Liver (tissue), 9 donors: Measurements from ENCODE around the gene AGAP9. TPM values are rescaled to one million over a fixed set of nuclear protein-coding genes. Genes with fewer than 3 reads are reported as not detected.

Source experiments
- DNase-seq: peaks from one replicate; pipeline ENCODE4 v3.0.0-alpha.2; 2017; ENCODE audit warnings: low spot score
- H3K27ac ChIP-seq, 2 donors: one replicate each; pipeline ENCODE4 v1.7.0; 2013; ENCODE audit warnings: inconsistent platforms in 2 of 2, low read length in 2 of 2, control low read depth in 1 of 2, low read depth in 1 of 2, mild to moderate bottlenecking in 1 of 2
- H3K27me3 ChIP-seq, 4 donors: one replicate each; pipeline versions ENCODE4 v1.6.1 to v1.7.0; 2013; ENCODE audit warnings: low read length in 3 of 4, inconsistent platforms in 1 of 4, mild to moderate bottlenecking in 1 of 4, moderate library complexity in 1 of 4; ENCODE audit not compliant: control insufficient read depth in 4 of 4, insufficient read depth in 4 of 4
- H3K36me3 ChIP-seq, 4 donors: one replicate each; pipeline versions ENCODE4 v1.6.1 to v1.7.0; 2013; ENCODE audit warnings: low read length in 3 of 4, mild to moderate bottlenecking in 3 of 4, low read depth in 1 of 4, moderate library complexity in 1 of 4; ENCODE audit not compliant: control insufficient read depth in 4 of 4, insufficient read depth in 3 of 4
- H3K4me1 ChIP-seq, 4 donors: one replicate each; pipeline versions ENCODE4 v1.6.1 to v1.7.0; 2013; ENCODE audit warnings: low read length in 3 of 4, mild to moderate bottlenecking in 3 of 4, moderate library complexity in 1 of 4; ENCODE audit not compliant: control insufficient read depth in 4 of 4, insufficient read depth in 4 of 4
- H3K4me3 ChIP-seq, 3 donors: one replicate each; pipeline versions ENCODE4 v1.6.1 to v1.7.0; 2013; ENCODE audit warnings: low read length in 3 of 3, control low read depth in 1 of 3, low read depth in 1 of 3, mild to moderate bottlenecking in 1 of 3
- H3K9ac ChIP-seq, 2 donors: one replicate each; pipeline ENCODE4 v1.7.0; 2013; ENCODE audit warnings: low read length in 2 of 2, mild to moderate bottlenecking in 2 of 2, moderate library complexity in 2 of 2, control low read depth in 1 of 2, low read depth in 1 of 2
- H3K9me3 ChIP-seq, 4 donors: one replicate each; pipeline versions ENCODE4 v1.6.1 to v1.7.0; 2013; ENCODE audit warnings: low read length in 3 of 4; ENCODE audit not compliant: control insufficient read depth in 4 of 4
- EGR1 ChIP-seq, 2 donors: IDR thresholded peaks; 2 replicates each; pipeline ENCODE4 v1.6.1; 2016 to 2018; ENCODE audit warnings: antibody characterized with exemption in 2 of 2, low read depth in 2 of 2
- FOXA1 ChIP-seq: IDR thresholded peaks from 2 replicates; pipeline ENCODE4 v1.6.1; 2016; ENCODE audit warnings: antibody characterized with exemption
- FOXA2 ChIP-seq: IDR thresholded peaks from 2 replicates; pipeline ENCODE4 v1.6.1; 2016; ENCODE audit warnings: antibody characterized with exemption
- HNF4A ChIP-seq, 2 donors: conservative IDR thresholded peaks; 2 replicates each; pipeline ENCODE4 v1.6.1; 2016; ENCODE audit warnings: antibody characterized with exemption in 2 of 2, mild to moderate bottlenecking in 2 of 2
- HNF4G ChIP-seq: IDR thresholded peaks from 2 replicates; pipeline ENCODE4 v1.6.1; 2016; ENCODE audit warnings: antibody characterized with exemption
- NR2F2 ChIP-seq: IDR thresholded peaks from 2 replicates; pipeline ENCODE4 v1.6.1; 2016; ENCODE audit warnings: antibody characterized with exemption
- RAD21 ChIP-seq, 2 donors: IDR thresholded peaks; 2 replicates each; pipeline ENCODE4 v1.6.1; 2016; ENCODE audit warnings: antibody characterized with exemption in 2 of 2, mild to moderate bottlenecking in 2 of 2
- RXRA ChIP-seq, 2 donors: IDR thresholded peaks; 2 replicates each; pipeline ENCODE4 v1.6.1; 2017 to 2018; ENCODE audit warnings: antibody characterized with exemption in 2 of 2, mild to moderate bottlenecking in 1 of 2
- SP1 ChIP-seq: IDR thresholded peaks from 2 replicates; pipeline ENCODE4 v1.6.1; 2018; ENCODE audit warnings: antibody characterized with exemption, mild to moderate bottlenecking
- TAF1 ChIP-seq: conservative IDR thresholded peaks from 2 replicates; pipeline ENCODE4 v1.6.1; 2016; ENCODE audit warnings: antibody characterized with exemption, mild to moderate bottlenecking
- WGBS: extraction: QIAGEN DNeasy Blood & Tissue Kit; methylation state at CpG from one replicate; pipeline ENCODE4 v1.1.7; 2013; 5-methylcytosine and 5-hydroxymethylcytosine counted together
- polyA plus RNA-seq, 2 donors: library from polyadenylated mRNA; stranded (reverse) in 1 of 2; unstranded in 1 of 2; fragments of 200-250 nt in 1 of 2; fragments of >200 nt in 1 of 2; fragmentation: Nextera tagmentation in 1 of 2; extraction: Ambion mirVana in 1 of 2; gene quantifications; one replicate each; pipeline versions ENCODE4 v1.2.1 to v1.2.3, GENCODE V29; 2013 to 2015
- total RNA-seq, 2 donors: library from RNA; depleted of rRNA; stranded (reverse); fragments of >200 nt; gene quantifications; one replicate each; pipeline ENCODE4 v1.2.3, GENCODE V29; 2014
- TF ChIP-seq, protein P1 (sequence below): IDR thresholded peaks from 2 replicates; pipeline ENCODE4 v1.6.1; 2016; ENCODE audit warnings: antibody characterized with exemption
- TF ChIP-seq, protein P2 (sequence below): fragments of 150-350 bp; IDR thresholded peaks from 2 replicates; pipeline ENCODE4 v1.5.1; 2017; ENCODE audit warnings: improper control_type of control experiment, low read depth, low read length; ENCODE audit not compliant: missing input control
- TF ChIP-seq, protein P3 (sequence below): IDR thresholded peaks from 2 replicates; pipeline ENCODE4 v1.6.1; 2016; ENCODE audit warnings: antibody characterized with exemption
- TF ChIP-seq, protein P4 (sequence below): IDR thresholded peaks from 2 replicates; pipeline ENCODE4 v1.6.1; 2016; ENCODE audit warnings: antibody characterized with exemption, mild to moderate bottlenecking
- donor health status: healthy.
- donor health status: healthy.
- donor health status: healthy.
- donor health status: healthy.
- donor health status: healthy.

The AGAP9 gene
- total and polyA plus RNA-seq, 4 donors: 1.0 to 10.8 (median 3.3) TPM

DNA sequence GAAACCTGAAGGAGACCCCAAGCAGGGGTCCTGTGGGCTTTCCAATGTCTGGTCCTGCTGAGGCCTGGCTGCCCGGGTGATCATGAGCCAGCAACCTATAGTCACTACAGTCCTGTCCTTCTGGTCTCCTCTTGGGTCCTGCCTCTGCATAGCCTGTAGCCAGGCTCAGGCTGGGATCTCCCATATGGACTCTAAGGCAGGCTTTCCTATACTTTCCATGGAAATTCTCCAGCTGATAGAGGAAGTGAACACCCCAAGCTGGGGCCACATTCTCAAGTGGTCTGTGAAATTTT lies 66.0 kb downstream of the AGAP9 start:
- Histone ChIP-seq H3K9ac (no peak overlapping the region), H3K4me3 (no peak overlapping the region), H3K4me1 (peaks cover 0 to 2% (median 0%) of the 10 kb centered on the region in 4 donors), H3K27me3 (no peaks in the 10 kb centered on the region), H3K9me3 (no peaks in the 10 kb centered on the region), H3K36me3 (no peaks in the 10 kb centered on the region), H3K27ac (no peak overlapping the region)
- TF ChIP-seq, protein P1, sequence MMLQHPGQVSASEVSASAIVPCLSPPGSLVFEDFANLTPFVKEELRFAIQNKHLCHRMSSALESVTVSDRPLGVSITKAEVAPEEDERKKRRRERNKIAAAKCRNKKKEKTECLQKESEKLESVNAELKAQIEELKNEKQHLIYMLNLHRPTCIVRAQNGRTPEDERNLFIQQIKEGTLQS: no peak
- TF ChIP-seq FOXA1: no peak
- TF ChIP-seq FOXA2: no peak
- TF ChIP-seq EGR1 (IDR thresholded peaks at IDR 0.05; ENCODE audit: low read depth in 2 of 2): no peak
- TF ChIP-seq, protein P2, sequence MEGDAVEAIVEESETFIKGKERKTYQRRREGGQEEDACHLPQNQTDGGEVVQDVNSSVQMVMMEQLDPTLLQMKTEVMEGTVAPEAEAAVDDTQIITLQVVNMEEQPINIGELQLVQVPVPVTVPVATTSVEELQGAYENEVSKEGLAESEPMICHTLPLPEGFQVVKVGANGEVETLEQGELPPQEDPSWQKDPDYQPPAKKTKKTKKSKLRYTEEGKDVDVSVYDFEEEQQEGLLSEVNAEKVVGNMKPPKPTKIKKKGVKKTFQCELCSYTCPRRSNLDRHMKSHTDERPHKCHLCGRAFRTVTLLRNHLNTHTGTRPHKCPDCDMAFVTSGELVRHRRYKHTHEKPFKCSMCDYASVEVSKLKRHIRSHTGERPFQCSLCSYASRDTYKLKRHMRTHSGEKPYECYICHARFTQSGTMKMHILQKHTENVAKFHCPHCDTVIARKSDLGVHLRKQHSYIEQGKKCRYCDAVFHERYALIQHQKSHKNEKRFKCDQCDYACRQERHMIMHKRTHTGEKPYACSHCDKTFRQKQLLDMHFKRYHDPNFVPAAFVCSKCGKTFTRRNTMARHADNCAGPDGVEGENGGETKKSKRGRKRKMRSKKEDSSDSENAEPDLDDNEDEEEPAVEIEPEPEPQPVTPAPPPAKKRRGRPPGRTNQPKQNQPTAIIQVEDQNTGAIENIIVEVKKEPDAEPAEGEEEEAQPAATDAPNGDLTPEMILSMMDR: no peak
- TF ChIP-seq HNF4G: no peak
- DNase-seq: no peak
- 100% methylated on average over 1 of the region's 1 CpG for WGBS

DNA sequence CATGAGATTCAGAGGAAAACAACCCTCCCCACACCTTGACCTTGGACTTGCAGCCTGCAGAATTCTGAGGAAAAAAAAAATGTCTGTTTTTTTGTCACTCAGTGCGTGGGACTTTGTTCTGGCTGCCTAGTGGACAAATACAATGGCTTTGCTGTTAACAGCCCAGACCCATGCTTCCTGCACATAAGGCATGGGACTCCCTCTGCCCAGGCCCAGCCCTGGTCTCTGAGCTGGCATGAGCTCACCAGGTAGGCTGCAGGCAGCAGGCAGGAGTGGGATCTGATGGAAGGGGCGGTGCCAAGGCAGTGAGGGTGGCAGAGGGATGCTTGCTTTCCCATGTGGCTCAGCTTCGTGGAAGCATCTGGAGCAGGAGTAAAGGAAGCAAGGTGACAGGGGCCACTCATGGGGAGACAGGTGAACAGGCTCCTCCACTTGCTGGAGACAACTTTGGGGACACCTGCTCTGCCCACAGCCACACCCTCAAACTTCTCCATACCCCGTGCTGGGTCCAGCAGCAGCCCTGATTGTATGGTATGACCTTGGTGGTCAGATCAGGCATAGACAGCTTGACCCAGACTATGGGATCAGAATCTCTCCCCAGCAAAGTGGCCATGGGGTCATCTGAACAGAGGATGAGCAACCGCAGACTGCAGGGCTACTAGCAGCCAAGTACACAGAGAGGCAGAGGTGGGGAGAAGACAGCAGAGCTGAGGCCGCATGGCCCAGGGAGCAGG lies 66.5 kb downstream of the AGAP9 start:
- Histone ChIP-seq H3K36me3 (no peaks in the 10 kb centered on the region), H3K27ac (no peak overlapping the region), H3K4me1 (peaks cover 0 to 2% (median 0%) of the 10 kb centered on the region in 4 donors), H3K9ac (no peak overlapping the region), H3K27me3 (no peaks in the 10 kb centered on the region), H3K9me3 (no peaks in the 10 kb centered on the region), H3K4me3 (no peak overlapping the region)
- DNase-seq: no peak
- 91% methylated on average over 6 of the region's 6 CpGs for WGBS
- TF ChIP-seq EGR1 (IDR thresholded peaks at IDR 0.05; ENCODE audit: low read depth in 2 of 2): no peak
- TF ChIP-seq RAD21 (IDR thresholded peaks at IDR 0.05): no peak
- TF ChIP-seq, protein P2: no peak
- TF ChIP-seq FOXA2: no peak
- TF ChIP-seq HNF4G: no peak
- TF ChIP-seq NR2F2: no peak
- no peak for TF ChIP-seq HNF4A (conservative IDR thresholded peaks at IDR 0.05)
- no peak for TF ChIP-seq SP1
- TF ChIP-seq TAF1: no peak
- no peak for TF ChIP-seq RXRA (IDR thresholded peaks at IDR 0.05)
- TF ChIP-seq, protein P3, sequence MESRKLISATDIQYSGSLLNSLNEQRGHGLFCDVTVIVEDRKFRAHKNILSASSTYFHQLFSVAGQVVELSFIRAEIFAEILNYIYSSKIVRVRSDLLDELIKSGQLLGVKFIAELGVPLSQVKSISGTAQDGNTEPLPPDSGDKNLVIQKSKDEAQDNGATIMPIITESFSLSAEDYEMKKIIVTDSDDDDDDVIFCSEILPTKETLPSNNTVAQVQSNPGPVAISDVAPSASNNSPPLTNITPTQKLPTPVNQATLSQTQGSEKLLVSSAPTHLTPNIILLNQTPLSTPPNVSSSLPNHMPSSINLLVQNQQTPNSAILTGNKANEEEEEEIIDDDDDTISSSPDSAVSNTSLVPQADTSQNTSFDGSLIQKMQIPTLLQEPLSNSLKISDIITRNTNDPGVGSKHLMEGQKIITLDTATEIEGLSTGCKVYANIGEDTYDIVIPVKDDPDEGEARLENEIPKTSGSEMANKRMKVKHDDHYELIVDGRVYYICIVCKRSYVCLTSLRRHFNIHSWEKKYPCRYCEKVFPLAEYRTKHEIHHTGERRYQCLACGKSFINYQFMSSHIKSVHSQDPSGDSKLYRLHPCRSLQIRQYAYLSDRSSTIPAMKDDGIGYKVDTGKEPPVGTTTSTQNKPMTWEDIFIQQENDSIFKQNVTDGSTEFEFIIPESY: no peak
- no peak for TF ChIP-seq FOXA1
- TF ChIP-seq, protein P4, sequence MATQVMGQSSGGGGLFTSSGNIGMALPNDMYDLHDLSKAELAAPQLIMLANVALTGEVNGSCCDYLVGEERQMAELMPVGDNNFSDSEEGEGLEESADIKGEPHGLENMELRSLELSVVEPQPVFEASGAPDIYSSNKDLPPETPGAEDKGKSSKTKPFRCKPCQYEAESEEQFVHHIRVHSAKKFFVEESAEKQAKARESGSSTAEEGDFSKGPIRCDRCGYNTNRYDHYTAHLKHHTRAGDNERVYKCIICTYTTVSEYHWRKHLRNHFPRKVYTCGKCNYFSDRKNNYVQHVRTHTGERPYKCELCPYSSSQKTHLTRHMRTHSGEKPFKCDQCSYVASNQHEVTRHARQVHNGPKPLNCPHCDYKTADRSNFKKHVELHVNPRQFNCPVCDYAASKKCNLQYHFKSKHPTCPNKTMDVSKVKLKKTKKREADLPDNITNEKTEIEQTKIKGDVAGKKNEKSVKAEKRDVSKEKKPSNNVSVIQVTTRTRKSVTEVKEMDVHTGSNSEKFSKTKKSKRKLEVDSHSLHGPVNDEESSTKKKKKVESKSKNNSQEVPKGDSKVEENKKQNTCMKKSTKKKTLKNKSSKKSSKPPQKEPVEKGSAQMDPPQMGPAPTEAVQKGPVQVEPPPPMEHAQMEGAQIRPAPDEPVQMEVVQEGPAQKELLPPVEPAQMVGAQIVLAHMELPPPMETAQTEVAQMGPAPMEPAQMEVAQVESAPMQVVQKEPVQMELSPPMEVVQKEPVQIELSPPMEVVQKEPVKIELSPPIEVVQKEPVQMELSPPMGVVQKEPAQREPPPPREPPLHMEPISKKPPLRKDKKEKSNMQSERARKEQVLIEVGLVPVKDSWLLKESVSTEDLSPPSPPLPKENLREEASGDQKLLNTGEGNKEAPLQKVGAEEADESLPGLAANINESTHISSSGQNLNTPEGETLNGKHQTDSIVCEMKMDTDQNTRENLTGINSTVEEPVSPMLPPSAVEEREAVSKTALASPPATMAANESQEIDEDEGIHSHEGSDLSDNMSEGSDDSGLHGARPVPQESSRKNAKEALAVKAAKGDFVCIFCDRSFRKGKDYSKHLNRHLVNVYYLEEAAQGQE: no peak
